Lung (tissue), 16 donors: Measurements from ENCODE around the gene SOX9. TPM values are rescaled to one million over a fixed set of nuclear protein-coding genes. Genes with fewer than 3 reads are reported as not detected.
A peak's percentile ranks its signal among the peaks of the same experiment; 100 is the strongest.

Experiments
- ATAC-seq: fragments of 200-7000 bp; cut with Tn5 transposase; one replicate; pipeline ENCODE4 v1.9.1; 2020; ENCODE audit warnings: moderate number of reproducible peaks; ENCODE audit not compliant: insufficient read depth, low FRiP score
- DNase-seq, 3 donors: peaks; one replicate each; pipeline ENCODE4 v3.0.0-alpha.2; 2013 to 2017
- H3K27ac ChIP-seq, 2 donors: one replicate each; pipeline ENCODE4 v1.5.1; 2013; ENCODE audit warnings: mild to moderate bottlenecking in 2 of 2, moderate library complexity in 2 of 2, control low read depth in 1 of 2, inconsistent platforms in 1 of 2, low read depth in 1 of 2, low read length in 1 of 2
- H3K27me3 ChIP-seq, 3 donors: one replicate each; pipeline ENCODE4 v1.5.1; 2013; ENCODE audit warnings: low read length in 2 of 3; ENCODE audit not compliant: control insufficient read depth in 3 of 3, insufficient read depth in 3 of 3
- H3K36me3 ChIP-seq, 4 donors: one replicate each; pipeline ENCODE4 v1.5.1; 2013; ENCODE audit warnings: low read length in 4 of 4, mild to moderate bottlenecking in 1 of 4, moderate library complexity in 1 of 4; ENCODE audit not compliant: control insufficient read depth in 4 of 4, insufficient read depth in 4 of 4
- H3K4me1 ChIP-seq, 5 donors: one replicate each; pipeline ENCODE4 v1.5.1; 2013; ENCODE audit warnings: low read length in 5 of 5, mild to moderate bottlenecking in 2 of 5, moderate library complexity in 1 of 5; ENCODE audit not compliant: control insufficient read depth in 5 of 5, insufficient read depth in 5 of 5
- H3K4me3 ChIP-seq: one replicate; pipeline ENCODE4 v1.5.1; 2013; ENCODE audit warnings: mild to moderate bottlenecking, control low read depth, moderate library complexity
- H3K9ac ChIP-seq, 2 donors: one replicate each; pipeline ENCODE4 v1.5.1; 2013; ENCODE audit warnings: low read length in 2 of 2, control low read depth in 1 of 2; ENCODE audit not compliant: insufficient read depth in 1 of 2
- H3K9me3 ChIP-seq, 4 donors: one replicate each; pipeline ENCODE4 v1.5.1; 2013; ENCODE audit warnings: low read length in 3 of 4, mild to moderate bottlenecking in 1 of 4, moderate library complexity in 1 of 4; ENCODE audit not compliant: control insufficient read depth in 4 of 4, insufficient read depth in 3 of 4
- WGBS, 2 donors: extraction: QIAGEN DNeasy Blood & Tissue Kit; methylation state at CpG; one replicate each; pipeline ENCODE4 v1.1.7; 2013; 5-methylcytosine and 5-hydroxymethylcytosine counted together
- long read RNA-seq, 5 donors: transcript quantifications; one replicate each; lab custom pipeline, GENCODE V29; 2026
- polyA plus RNA-seq, 2 donors: library from polyadenylated mRNA; stranded (reverse); fragments of 200-250 nt; gene quantifications; one replicate each; pipeline ENCODE4 v1.2.1, GENCODE V29; 2013
- total RNA-seq, 2 donors: library from RNA; depleted of rRNA in 1 of 2; stranded (reverse); fragments of >200 nt in 1 of 2; gene quantifications; one replicate each; pipeline ENCODE4 v1.2.1, GENCODE V29; 2014 to 2021
- TF ChIP-seq, protein P1 (sequence below): IDR thresholded peaks from 2 replicates; pipeline ENCODE4 v1.5.1; 2012; ENCODE audit warnings: mild to moderate bottlenecking; ENCODE audit errors: control extremely low read depth, extremely low read depth
- donor health status: control.
- donor health status: control.
- donor health status: Bipolar disorder and iron deficiency.
- donor health status: healthy.
- donor health status: DM: yes; HTN: yes; CAD: no.

SOX9 gene
- 10 to 100 TPM in 1 of 2 donors, 1 to 10 TPM in 1; 4.4 to 19.2 TPM for total RNA-seq
- 1 to 10 TPM; 2.3 to 3.1 TPM for polyA plus RNA-seq
- long read RNA-seq, donor 1, transcript SOX9-201 (3 exons, 3,935 nt), result major isoform, 34 of 40 reads
- long read RNA-seq, donor 1, partial matches to known transcripts, result 6 of 40 reads
- long read RNA-seq, donor 1, other reads (novel, unspliced or antisense), result 0 of 40 reads
- long read RNA-seq, donor 2, transcript SOX9-201 (3 exons, 3,935 nt), result major isoform, 10 of 10 reads
- long read RNA-seq, donor 2, partial matches to known transcripts, result 0 of 10 reads
- long read RNA-seq, donor 2, other reads (novel, unspliced or antisense), result 0 of 10 reads
- long read RNA-seq, donor 3, transcript SOX9-201 (3 exons, 3,935 nt), result major isoform, 14 of 14 reads
- long read RNA-seq, donor 3, partial matches to known transcripts, result 0 of 14 reads
- long read RNA-seq, donor 3, other reads (novel, unspliced or antisense), result 0 of 14 reads
- long read RNA-seq, donor 4, transcript SOX9-201 (3 exons, 3,935 nt), result major isoform, 11 of 28 reads
- long read RNA-seq, donor 4, partial matches to known transcripts, result 17 of 28 reads
- long read RNA-seq, donor 4, other reads (novel, unspliced or antisense), result 0 of 28 reads
- long read RNA-seq, donor 5, transcript SOX9-201 (3 exons, 3,935 nt), result major isoform, 45 of 65 reads
- long read RNA-seq, donor 5, partial matches to known transcripts, result 20 of 65 reads
- long read RNA-seq, donor 5, other reads (novel, unspliced or antisense), result 0 of 65 reads

DNA sequence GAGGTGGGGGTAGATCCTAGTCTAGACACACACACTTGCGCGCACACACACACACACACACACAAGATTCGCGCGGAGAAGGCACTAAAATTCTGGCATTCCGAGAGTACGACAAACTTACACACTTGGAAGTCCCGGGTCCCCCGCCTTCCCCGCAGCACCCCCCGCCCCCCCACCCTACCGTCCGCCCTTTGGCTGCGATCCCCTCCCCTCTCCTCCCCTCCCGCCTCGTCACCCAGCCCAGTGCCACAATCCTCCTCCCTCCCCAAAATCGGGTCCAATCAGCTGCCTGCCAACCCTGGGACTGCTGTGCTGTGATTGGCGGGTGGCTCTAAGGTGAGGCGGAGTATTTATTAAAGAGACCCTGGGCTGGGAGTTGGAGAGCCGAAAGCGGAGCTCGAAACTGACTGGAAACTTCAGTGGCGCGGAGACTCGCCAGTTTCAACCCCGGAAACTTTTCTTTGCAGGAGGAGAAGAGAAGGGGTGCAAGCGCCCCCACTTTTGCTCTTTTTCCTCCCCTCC is at the start of gene SOX9:
TSS of gene SOX9 (plus strand) at position 379 of the 522 bp plus-strand sequence. CDS start 372 bp downstream, outside the sequence.
- Histone ChIP-seq H3K9ac (peak within 1 kb of the TSS; percentile 46 to 47), H3K27ac (peak within 1 kb of the TSS; percentile 51 to 54), H3K36me3 (peaks cover 0 to 10% (median 0%) of the 10 kb centered on the region in 4 donors), H3K4me1 (peaks cover 0 to 57% (median 10%) of the 10 kb centered on the region in 5 donors), H3K4me3 (peak within 1 kb of the TSS; percentile 50), H3K27me3 (peaks cover 13 to 45% (median 36%) of the 10 kb centered on the region in 3 donors), H3K9me3 (peaks cover 0 to 3% (median 0%) of the 10 kb centered on the region in 4 donors)
- ATAC-seq (peak; percentile 88), DNase-seq (peak; percentile 96 to 98 (median 98))
- TF ChIP-seq, protein P1, sequence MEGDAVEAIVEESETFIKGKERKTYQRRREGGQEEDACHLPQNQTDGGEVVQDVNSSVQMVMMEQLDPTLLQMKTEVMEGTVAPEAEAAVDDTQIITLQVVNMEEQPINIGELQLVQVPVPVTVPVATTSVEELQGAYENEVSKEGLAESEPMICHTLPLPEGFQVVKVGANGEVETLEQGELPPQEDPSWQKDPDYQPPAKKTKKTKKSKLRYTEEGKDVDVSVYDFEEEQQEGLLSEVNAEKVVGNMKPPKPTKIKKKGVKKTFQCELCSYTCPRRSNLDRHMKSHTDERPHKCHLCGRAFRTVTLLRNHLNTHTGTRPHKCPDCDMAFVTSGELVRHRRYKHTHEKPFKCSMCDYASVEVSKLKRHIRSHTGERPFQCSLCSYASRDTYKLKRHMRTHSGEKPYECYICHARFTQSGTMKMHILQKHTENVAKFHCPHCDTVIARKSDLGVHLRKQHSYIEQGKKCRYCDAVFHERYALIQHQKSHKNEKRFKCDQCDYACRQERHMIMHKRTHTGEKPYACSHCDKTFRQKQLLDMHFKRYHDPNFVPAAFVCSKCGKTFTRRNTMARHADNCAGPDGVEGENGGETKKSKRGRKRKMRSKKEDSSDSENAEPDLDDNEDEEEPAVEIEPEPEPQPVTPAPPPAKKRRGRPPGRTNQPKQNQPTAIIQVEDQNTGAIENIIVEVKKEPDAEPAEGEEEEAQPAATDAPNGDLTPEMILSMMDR, result no peak
- WGBS, 2 donors, result 2 to 5% methylated on average over 24 to 27 of the region's 27 CpGs

DNA sequence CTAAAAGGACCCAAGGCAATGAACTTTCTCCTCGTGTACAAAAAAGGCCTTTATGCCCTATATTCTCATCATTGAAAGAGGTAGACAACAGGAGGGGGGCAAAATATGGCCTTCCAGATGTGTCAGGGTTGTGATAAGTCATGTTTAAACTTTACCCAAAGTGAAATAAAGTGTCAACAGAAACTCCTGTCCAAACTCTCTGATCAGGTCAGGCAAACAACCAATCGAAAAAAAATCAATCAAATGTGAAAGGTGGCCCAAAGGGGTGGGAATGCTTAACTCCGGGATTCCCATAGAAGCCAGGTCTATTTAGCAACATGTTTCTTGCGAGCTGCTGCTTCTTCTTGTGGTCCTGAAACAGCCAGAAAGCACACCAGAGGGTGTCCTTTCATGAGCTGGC is 49.5 kb upstream of the SOX9 start:
- Histone ChIP-seq H3K36me3 (no peaks in the 10 kb centered on the region), H3K4me3 (no peak overlapping the region), H3K27me3 (no peaks in the 10 kb centered on the region), H3K9me3 (no peaks in the 10 kb centered on the region), H3K9ac (no peak overlapping the region), H3K27ac (no peak overlapping the region), H3K4me1 (no peaks in the 10 kb centered on the region)
- DNase-seq (no peak), ATAC-seq (no peak)
- TF ChIP-seq, protein P1, result no peak
- 61 to 75% methylated on average over 4 of the region's 4 CpGs for WGBS, 2 donors

DNA sequence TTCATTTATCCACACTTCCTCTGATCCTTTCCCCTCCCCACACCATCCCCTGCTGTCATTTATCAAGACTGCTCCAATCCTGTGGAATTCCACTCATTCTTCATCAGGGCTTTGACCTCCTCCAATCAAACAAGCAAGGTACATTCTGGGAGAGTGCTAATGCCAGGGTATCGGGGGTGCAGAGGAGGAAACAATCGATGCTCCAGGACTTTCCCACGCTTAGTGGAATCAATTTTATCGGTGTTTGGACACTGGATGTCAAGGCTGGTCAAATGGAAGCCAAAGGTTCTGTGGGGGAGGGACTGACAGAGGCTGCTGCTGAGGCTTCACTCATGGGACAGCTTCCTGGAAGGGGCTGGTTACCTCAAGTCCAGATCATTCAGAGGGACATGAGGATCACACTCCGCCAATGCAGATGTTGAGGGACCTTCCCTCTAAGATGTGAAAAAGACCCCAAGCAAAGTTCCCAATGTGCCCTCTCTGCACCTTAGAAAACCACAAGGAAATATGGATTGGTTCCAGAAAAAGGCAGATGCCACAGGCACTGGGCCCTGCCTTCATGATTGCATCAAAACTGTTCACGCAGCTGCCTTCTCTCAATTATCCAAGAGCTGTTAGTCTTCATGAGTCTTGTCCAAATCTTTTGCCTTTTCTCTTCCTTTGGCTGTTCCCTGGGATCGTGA is 44.7 kb upstream of the SOX9 start:
- H3K4me1 ChIP-seq, result no peaks in the 10 kb centered on the region
- ATAC-seq, result no peak
- no peak for DNase-seq
- H3K27me3 ChIP-seq, result no peaks in the 10 kb centered on the region
- H3K27ac ChIP-seq, result no peak overlapping the region
- H3K9ac ChIP-seq, result no peak overlapping the region
- WGBS, 2 donors, result 65 to 75% methylated on average over 7 of the region's 7 CpGs
- H3K36me3 ChIP-seq, result no peaks in the 10 kb centered on the region
- H3K4me3 ChIP-seq, result no peak overlapping the region
- TF ChIP-seq, protein P1, result no peak
- no peaks in the 10 kb centered on the region for H3K9me3 ChIP-seq
